GM04503 (cell line): ENCODE results near the gene PTOV1.

Experiments used
- DNase-seq: peaks from one replicate; pipeline ENCODE4 v3.0.0-alpha.2; 2012; ENCODE audit warnings: low read depth

PTOV1 gene

DNA sequence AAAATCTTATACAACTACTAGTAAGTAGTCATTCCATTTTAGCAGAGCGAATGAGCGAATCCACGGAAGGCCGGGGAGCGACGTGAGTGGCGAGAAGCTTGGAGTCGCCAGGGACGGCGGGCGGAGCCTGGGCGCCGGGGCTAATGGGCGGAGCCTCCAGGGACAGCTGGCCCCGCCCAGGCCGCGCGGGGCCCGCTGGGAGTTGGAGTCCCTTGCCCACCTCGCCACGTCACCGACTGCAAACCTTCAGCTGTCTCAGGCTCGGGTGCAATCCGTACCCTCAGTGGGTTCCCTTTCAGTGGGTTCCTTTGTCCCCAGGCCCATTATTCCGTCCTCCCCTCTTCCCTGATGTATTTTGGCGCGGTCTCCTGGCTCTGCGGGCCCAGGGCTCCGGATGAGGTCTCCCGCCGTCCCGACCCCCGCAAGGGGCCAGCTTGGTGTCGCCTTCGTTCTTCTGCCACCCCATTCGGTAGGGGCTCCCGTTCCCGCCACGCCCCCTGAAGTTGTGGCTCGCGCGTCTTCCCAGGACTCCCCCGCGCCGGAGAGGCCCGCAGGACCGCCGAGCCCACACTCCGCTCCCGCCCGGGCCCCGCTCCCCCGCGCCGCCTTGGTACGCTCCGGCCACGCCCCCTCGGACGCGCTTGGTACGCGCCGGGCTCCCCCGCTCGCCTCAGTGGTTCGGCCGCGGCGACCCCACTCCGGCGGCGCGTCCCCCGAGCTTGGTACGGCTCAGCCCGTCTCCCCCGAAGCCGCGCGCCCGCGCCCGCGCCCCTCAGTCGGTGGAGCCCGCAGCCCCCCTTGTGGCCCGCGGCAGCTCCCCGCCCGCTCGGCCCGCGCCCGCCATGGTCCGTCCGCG, at the start of gene PTOV1:
PTOV1 (plus strand) TSS at position 673 of the 856 bp plus-strand sequence.
- peak; percentile 40 for DNase-seq

DNA sequence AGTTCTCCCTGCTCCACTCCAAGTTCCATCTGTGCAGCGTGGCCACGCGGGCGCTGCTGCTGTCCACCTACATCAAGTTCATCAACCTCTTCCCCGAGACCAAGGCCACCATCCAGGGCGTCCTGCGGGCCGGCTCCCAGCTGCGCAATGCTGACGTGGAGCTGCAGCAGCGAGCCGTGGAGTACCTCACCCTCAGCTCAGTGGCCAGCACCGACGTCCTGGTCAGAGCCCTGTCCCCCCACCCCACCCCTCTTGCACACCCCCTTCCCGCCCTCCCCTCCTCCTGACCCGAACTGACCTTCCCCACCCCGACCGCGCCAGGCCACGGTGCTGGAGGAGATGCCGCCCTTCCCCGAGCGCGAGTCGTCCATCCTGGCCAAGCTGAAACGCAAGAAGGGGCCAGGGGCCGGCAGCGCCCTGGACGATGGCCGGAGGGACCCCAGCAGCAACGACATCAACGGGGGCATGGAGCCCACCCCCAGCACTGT, 49.5 kb upstream of the PTOV1 start:
- no peak for DNase-seq

DNA sequence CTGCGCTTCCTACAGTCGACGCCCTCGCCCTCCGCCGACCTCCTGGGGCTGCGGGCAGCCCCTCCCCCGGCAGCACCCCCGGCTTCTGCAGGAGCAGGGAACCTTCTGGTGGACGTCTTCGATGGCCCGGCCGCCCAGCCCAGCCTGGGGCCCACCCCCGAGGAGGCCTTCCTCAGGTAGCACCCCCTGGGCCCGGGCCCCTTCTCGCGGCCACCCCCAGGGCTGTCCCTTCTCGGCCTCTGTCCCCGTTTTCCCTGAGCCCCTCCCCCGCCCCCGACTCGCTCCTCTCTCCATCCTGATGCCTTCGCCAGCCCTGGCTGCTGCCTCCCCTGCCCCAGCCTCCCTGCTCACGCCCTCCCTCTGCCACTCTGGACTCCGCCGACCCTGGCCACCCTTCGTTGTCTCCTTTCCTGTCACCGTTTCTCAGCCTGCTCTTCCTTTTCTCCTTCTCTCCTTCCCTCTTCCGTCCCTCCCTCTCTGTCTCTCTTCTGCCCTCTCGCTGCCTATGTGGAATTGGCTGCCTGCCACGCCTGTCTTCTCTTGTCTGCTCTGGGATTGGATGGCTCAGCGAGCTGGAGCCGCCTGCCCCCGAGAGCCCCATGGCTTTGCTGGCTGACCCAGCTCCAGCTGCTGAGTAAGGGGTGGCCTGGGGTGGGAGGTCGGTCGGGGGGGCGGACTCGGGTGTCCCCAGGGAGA, 48.8 kb upstream of the PTOV1 start:
- no peak for DNase-seq

DNA sequence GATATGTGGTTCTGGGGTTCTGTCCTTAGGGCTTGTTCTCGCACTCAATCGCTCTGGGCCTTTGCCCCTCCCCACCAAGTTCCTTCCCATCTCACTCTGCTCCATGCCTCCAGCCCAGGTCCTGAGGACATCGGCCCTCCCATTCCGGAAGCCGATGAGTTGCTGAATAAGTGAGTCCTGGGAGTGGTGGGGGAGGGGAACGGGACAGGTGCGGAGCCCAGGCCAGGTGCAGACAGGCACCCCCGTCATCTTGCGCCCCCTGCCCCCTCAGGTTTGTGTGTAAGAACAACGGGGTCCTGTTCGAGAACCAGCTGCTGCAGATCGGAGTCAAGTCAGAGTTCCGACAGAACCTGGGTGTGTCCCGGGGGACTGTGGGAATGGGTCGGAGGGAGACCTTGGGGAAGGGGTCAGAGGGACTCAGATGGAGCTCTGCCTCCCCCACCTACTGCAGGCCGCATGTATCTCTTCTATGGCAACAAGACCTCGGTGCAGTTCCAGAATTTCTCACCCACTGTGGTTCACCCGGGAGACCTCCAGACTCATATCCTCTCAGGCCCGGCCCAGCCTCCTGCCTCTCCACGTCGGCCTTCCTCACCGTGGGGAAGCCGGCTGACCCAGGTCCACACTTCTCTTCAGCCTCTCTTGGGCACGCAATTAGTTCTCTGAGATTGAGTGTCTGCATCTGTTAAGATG, 48.0 kb upstream of the PTOV1 start:
- no peak for DNase-seq

DNA sequence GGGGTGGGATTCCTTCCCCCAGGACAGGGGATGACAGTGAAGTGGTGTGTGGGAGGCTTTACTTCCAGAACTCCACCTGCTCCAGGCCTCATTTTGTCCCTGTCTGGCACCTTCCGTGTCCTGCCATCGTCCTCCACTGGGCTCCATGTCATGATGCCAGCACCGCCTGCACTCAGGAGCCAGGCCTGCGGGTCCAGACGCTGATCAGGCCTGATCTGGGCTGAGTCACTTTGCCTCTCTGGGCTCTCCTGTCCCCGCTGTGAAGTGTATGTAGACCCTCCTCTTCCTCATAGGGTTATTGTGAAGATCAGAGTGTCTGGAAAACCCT, 47.5 kb upstream of the PTOV1 start:
- no peak for DNase-seq

DNA sequence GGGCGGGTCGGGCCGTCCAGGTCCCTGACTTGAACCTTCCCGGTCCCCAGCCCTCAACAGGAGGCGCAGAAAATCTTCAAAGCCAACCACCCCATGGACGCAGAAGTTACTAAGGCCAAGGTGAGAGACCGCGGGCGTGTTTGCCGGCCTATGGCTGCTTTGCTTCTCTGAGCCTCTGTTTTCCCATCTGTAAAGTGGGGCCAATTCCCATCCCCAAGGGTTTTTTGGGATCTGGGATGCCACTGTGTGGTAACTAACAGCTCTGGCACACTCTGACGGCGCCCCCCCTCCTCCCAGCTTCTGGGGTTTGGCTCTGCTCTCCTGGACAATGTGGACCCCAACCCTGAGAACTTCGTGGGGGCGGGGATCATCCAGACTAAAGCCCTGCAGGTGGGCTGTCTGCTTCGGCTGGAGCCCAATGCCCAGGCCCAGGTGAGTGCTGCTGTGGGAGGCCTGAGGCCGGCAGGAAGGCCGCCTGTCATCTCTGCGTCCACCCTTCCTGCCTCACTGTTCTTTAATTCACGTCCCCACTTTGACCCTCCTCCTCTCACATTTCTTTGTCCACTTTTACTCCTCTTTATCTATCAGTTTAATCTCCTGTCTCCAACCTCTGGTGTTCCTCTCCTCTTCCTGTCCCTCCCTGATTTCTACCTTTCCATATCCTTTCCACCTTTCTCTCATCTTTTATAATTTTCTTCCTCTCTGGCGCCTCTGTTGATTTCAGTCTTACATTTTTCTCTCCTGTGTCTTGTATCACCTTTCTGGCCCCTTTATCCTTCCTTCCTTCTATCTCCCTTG, 44.9 kb upstream of the PTOV1 start:
- no peak for DNase-seq

DNA sequence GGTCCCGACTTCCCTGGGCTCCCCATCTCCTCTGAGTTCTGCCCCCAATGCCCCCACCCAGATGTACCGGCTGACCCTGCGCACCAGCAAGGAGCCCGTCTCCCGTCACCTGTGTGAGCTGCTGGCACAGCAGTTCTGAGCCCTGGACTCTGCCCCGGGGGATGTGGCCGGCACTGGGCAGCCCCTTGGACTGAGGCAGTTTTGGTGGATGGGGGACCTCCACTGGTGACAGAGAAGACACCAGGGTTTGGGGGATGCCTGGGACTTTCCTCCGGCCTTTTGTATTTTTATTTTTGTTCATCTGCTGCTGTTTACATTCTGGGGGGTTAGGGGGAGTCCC, 44.4 kb upstream of the PTOV1 start:
- no peak for DNase-seq

DNA sequence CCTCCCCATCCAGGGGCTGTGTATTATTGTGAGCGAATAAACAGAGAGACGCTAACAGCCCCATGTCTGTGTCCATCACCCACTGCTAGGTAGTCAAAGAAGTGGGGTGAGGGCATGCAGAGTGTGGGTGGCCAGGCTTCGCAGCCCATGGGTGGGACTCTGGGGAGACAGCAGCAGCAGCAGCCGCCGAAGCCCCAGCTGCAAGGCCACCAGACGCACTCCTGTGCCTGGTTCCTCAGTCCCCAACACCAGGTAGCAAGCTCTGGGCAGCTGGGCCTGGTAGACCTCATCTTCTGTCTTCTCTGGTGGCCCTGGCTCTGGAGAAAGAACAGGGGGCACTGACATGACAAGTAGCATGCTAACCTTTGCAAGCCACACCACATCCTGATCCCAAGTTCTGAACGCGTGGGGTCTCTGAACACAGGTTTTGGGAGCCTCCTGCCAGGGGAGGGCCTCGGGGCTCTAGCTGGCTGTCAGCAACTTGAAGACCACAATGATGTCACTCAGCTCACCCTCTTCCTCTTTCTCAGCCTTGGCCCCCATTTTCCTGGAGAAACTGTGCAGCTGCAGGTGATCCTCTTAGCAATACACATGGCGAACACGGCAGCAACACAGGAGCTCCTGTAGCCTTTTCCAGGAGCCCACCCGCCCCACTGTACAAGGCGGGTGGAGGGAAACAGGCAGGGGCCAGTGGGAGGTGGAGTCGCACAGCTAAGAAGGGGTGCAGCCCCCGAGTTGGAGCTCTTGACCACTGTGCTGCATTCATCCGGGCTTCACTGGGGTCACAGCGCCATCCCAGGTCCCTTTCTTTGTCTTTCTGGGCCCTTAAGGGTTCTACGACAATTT, 43.7 kb upstream of the PTOV1 start:
- no peak for DNase-seq

DNA sequence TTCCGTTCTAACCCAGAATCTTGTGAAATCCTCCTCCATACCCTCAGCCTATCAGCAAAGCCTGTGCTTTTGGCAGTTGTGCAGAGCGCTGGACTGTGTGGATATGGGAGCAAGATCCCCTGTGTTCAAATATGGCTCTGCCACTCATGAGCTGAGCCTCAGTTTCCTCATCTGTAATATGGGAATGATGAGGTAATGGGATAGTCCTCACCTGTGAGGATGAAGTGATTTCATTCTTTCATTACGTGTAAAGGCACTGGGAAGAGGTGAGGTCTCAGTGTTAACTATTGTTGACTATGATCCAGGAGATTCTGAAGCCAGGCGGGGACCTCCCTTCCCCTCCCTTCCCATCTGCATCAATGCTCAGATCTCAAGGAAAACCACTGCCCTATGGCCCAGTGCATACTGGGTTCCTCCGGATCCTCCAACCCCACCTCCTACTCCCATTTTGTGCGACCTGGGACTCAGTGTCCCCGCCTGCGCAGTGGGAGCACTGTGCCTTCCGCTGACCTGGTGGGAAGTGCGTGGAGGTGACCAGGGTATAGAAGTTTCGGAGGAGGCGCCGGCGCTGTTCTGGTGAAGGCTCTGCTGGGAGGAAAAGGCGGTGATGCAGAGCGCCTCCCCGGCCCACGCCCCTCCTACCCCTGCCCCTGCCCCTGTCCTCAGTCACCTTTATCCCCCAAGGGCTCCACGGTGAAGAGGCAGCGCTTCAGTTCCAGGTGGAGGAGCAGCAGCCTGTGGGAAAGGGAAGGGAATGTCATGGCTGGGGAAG, 42.9 kb upstream of the PTOV1 start:
- no peak for DNase-seq

DNA sequence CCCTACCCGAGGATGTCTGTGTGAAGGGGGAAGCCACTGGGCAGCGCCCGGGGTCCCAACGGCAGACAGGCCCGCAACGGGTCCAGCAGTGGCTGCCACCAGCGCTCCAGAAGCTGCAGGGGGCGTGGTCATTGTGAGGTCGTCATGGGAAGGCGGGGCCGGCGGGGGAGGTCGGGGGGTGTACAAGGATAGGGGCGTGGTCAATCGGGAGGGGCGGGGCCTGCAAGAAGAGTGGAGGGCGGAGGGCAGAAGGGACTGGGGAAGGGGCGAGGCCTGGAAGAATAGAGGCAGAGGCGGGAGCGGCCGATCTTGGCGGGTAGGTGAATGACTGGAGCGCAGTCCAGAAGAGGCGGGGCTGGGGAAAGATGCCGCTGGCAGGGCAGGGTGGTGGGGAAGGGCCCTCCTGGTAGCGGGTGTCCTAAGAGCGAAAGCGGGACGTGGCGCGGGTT, 42.2 kb upstream of the PTOV1 start:
- no peak for DNase-seq

DNA sequence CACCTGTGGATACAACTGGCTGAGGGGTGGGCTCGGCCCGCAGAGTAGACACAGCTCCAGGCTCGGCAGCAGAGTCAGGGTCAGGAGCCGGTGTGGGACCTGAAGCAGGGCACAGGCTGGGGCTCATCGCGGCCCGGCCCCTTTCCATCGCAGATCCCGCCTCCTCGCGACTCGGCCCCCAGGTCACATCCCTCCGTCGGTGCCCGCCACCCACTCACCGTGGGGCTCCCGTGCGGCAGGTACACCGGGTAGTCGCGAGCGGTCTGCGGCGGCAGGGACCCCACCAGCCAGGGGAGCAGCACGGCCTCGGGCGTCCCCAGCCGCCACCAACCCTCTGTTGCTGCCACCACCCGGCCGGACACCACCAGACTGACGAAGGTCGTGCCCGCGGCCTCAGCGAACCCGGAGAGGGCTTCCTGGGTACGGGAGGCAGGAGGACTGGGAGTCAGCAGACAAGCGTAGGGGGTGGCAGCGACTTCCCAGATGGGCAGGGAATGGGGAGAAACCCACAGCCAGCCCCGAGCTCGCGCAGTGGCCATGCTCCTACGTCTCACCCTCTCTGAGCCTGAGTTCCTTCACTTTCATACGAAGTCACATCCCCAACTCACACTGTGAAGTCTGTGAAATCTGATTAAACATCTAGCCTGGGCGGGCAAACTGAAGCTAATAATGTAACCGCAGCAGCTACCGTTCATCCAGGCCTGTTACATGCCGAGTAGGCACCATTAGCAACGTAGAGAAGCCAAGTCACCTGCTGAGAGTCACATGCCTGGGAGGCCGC, 41.6 kb upstream of the PTOV1 start:
- no peak for DNase-seq

DNA sequence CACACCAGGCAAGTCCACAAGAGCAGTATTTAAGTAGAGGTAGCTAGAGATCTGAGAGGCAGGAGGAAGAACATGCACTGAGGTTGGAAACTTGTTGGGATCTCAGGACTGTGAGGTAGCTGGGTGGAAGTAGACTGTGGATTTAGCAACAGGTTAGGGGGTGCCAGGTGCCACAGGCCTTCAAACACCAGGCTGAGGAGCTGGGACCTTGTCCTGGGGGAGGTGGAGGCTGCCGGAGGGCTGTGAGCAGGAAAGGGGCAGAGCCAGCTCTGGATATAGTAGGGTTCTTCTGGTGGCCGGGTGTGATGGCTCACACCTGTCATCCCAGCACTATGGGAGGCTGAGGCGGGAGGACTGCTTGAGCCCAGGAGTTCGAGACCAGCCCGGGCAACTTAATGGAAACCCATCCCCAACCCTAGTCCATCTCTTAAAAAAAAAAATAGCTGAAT, 41.0 kb upstream of the PTOV1 start:
- DNase-seq = no peak

DNA sequence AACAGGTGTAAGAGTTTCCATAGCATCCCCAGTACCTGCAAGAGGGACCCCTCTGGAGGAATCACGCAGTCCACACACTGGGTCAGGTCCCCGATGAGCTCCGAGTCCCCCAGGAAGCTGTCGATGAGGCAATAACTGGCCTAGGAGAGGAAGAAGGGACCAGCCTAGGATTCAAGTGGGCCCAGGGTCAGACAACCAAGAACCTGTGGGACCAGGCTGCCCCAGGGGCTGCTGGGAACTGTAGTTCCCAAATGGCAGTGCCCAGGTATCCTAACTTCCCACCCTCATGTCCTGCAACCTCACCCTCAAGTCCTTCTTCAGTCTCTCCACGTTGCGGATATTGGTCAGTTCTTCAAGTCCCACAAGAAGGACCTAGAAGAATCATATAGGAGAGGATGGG, 39.6 kb upstream of the PTOV1 start:
- DNase-seq = no peak

DNA sequence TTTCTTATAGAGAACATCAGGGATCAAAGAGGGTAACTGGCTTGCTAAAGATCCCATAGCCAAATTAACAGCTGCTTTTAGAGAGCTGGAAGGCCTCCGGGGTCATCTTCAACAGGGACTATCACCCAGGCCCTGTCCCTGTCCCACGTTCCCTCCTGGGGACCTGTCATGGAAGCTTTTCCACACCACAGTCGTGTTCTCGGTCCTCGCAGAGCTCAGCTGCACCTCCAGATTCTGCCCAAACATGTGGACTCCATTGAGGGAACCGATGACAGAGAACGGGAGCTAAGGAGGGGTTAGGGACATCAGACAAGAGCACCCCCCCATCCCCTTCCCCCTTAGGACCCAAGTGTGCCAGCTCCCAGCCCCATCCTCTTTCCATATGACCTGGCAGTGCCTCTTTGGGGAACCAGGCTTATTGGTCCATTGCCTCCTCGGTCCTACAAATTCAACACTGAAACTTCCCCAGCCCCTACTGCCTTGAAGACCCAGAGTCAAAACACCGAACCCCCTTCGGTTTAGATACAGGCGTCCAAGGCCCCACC, 38.4 kb upstream of the PTOV1 start:
- no peak for DNase-seq

DNA sequence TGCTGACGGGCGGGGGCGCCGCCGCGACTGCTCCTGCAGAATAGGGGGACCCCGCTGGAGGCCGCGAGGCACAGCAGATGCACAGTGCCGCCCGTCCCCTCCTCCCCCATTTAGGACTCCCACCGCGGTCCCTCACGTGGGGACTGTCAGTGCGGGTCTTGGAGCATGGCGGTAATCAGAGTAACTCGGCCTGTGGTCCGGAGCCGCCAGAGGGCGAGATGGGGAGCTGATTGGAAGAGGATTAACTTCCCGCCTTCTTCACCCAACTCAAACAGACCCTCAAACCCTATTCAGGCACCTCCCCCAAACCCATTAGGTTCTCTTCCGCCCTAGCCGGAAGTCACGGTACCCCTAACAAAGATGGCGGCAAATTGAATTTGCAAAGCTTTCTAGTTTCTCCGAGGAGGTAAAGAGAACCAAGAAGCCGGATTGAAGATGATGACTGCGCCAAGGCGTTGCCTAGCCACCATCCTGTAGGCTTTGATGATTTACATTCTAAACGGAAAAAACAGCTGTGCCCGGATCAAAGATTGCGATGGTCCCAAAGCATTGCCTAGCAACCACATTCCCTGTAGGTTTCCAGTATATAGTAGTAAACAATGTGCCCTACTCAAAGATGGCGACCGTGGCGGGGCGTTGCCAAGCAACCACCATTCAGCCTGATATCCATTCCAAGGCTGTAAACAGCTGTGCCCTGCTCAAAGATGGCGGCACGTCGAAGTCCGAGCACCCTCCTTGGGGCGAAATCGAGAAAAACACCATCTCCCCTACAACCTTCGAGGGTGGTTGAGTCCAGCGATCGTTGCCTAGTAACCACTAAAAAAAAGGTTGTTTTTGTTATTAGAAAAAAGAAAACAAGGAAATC, 37.7 kb upstream of the PTOV1 start, which contains the start of gene FUZ:
FUZ (minus strand) TSS at position 296 of the 865 bp plus-strand sequence; CDS start at position 110, 186 bp downstream.
- DNase-seq = peak; percentile 89

DNA sequence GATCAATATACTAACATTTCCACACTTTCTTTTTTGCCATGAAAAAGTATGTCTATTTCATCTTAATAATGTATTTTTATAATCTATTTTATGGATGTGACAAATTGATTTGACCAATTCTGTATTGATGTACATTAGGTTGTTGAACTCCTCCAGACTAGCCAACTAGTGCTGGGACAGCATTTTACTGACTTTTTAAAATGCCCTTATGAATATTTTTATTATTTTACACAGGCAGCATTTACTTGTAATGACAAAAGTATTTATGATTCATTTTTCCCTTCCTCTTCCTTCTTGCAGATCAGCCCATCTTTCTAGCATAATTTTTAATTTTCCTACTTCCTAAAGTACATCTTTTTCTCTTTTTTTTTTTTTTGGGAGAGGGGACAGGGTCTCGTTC, 36.9 kb upstream of the PTOV1 start:
- DNase-seq = no peak

DNA sequence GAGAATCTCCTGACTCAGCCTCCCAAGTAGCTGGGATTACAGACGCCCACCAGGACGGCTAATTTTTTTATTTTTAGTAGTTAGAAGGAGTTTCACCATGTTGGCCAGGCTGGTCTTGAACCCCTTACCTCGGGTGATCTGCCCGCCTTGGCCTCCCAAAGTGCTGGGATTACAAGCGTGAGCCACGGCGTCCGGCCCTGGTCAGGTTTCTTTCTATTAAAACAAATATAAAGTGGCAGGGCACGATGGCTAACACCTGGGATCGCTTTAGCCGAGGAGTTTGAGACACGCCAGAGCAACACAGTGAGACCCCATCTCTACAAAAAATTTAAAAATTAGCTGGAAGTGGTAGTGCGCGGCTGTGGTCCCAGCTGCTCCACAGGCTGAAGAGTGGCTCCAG, 34.4 kb upstream of the PTOV1 start:
- no peak for DNase-seq
